Left forelimb (tissue), 1 donor: ENCODE data around the gene EYA2.
"Not testable (repeated sequence)": the region's sequence is repeated elsewhere in the genome, so short reads cannot be mapped to it uniquely, and the experiment has no call there.

ENCODE experiments used
- DNase-seq: peaks from one replicate; pipeline ENCODE4 v3.0.0-alpha.2; 2018; ENCODE audit warnings: low spot score

Gene EYA2

GRCh38 chr20:46932439-46932838 is 37.8 kb downstream of the EYA2 start:
- DNase-seq = not testable (repeated sequence)

GRCh38 chr20:46933150-46933549 is 38.5 kb downstream of the EYA2 start:
- DNase-seq = no peak

- DNase-seq = no peak
Observed at GRCh38 chr20:46934746-46935287, 40.2 kb downstream of the EYA2 start.

DNA sequence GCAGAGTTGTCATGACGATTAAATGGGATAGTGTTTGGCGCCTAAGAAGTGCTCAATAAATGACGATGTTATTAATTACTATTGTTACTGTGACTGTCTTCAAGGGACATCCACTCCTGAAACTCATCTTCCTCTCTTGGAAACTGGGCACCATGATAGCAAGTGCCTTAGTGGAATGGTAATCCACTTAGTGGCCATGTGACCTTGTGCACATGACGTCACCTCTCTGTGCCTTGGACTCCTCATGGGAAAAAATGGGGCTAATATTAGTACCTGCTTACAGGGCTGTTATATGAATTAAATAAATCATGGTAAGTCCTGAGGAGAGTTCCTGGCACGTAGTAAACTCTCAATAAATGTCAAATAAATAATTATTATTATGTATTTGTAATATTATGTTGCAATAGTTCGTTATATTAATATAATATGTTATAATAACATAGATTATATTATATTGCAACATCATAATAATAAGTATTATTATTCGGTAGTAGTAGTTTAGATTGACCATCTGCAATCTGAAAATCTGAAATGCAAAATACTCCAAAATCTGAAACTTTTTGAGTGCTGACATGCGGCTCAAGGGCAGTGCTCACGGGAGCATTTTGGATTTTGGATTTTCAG is 40.9 kb downstream of the EYA2 start:
- no peak for DNase-seq

GRCh38 chr20:46936415-46937156 is 41.9 kb downstream of the EYA2 start:
- DNase-seq = no peak

DNA sequence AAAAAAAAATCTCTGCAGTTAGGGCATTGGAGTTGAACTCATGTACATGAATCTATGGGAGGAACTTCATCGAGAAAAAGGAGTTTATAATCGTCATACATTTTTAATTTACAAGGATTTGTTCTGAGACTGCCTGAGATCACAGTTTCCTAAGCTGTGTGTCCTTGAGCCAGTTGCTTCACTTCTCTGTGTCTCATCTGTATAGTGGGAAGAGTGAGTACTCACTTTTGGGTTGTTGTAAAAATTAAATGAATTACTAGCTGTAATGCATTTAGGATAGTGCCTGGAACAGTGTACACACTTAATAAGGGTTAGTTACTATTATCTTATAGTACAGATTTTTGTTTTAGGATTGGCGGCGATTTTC is 42.5 kb downstream of the EYA2 start:
- DNase-seq = no peak

GRCh38 chr20:46937533-46938226 is 43.0 kb downstream of the EYA2 start:
- no peak for DNase-seq

GRCh38 chr20:46938434-46938833 is 43.8 kb downstream of the EYA2 start:
- DNase-seq = no peak

- no peak for DNase-seq
Observed at GRCh38 chr20:46939031-46939965, 44.7 kb downstream of the EYA2 start.

GRCh38 chr20:46940616-46941015 is 46.0 kb downstream of the EYA2 start:
- DNase-seq = no peak

DNA sequence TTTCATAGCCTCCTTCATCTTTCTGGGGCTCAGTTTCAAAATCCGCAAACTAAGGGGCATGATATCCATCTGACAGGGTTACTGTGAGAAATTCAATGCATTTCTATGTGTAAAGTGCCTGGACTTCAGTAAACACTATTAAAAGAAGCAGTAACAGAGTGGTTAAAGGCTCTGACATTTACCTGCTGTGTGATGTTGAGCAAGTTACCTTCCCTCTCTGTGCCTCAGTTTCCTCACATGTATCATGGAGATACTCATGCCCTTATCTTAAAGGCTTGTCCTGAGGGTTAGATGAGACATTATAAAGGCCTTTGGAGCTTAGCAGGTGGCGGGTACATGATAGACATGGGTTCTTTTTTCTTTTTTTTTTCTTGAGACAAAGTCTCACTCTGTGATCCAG is 46.8 kb downstream of the EYA2 start:
- no peak for DNase-seq

DNA sequence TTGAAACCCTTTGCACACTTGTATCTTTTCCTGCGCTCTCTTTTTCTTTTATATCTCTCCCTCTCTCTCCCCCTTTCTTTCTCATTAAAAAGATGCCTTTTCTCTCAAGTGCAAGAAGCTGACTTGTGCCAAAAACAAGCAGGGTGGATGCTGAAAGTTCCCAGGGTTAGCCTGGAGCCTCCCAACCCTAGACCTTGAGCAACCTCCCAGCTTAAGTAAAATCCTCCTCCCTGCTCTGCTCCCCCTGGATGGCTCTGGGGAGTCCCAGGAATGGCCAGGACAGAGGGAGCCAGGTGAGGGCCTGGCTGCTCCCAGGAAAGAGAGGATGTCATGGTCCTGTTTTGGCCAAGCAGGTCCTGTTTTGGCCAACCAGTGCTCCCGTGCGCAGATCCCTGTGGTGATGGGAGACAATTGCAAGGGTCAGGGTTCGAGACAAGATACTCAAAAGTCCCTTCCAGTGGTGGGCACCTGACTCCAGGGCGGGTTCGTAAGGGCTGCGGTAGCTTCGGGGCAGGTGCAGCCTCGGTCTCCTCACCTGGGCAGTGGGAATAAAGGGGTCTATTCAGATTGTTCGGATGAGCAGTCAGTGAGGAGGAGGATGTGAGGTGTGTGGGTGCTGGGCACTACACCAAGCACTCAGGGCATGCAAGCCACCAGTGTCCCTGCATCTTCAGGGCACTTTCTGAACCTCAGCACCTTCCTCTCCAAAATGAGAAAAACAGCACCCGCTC is 49.4 kb downstream of the EYA2 start:
- peak; percentile 17 for DNase-seq

GRCh38 chr20:46945465-46945864 is 50.8 kb downstream of the EYA2 start:
- peak; percentile 48 for DNase-seq

GRCh38 chr20:46946181-46946624 is 51.6 kb downstream of the EYA2 start:
- DNase-seq = no peak

GRCh38 chr20:46946796-46947195 is 52.2 kb downstream of the EYA2 start:
- no peak for DNase-seq

DNA sequence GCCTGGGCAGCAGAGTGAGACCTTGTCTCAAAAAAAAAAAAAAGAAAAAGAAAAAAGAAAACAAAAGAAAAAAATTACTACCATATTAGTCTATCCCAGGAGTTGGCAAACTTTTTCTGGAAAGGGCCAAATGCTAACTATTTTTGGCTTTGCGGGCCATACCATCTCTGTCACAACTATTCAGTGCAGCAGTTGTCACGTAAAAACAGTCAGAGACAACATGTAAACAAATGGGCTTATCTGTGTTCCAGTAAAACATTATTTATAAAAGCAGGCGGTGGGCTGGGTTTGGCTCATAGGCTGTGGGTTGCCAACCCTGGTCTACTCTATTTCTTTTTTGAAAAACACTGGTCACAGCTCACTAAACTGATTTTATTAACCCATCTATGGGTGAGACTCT is 53.4 kb downstream of the EYA2 start:
- DNase-seq = no peak

DNA sequence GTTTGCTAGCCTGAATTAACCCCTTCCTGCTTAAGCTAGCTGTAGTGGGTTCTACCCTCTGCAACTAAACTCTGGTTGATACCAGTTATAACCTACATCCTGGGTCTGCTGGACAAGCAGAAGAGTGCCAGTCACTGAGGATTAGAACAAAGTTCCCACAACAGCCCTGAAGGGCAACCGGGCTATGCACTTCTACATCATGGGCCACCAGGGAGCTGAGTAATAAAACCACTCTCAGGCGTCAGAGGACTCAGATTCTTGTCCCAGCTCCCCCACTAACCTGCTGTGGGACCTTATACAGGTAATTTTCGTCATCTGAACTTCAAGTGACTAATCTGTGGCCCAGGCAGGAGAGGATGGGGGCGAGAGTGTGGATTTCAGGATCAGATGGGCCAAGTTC is 56.8 kb downstream of the EYA2 start:
- DNase-seq = no peak

DNA sequence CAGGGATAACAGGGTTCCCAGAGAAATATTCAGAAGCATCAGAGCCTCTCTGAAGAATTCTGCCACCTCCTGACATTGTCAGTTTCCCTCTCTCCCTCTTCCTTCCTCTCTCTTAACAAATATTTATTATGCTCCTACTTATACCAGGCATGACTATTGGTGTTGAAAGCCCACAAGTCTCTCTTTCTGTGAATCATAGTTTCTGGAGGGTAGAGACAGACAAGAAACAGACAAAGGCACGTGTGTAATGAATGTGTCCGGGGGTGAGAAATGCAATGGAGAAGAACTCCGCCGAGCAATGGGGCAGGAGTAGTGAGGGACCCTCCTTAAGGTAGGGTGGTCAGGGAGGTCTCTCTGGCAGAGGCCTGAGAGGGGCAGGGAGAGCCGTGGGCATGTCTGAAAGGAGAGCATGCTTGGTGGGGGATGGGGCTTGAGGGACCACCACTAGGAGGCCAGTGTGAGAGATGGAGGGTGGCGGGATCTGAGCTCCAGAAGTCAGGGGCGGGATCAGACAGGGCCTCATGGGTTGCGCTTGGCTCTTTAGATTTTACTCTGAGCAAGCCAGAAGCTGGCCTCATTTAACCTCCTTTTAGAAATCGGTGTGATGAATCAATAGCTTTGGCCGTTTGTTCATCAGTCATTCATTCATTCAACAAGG is 57.3 kb downstream of the EYA2 start:
- DNase-seq = no peak

DNA sequence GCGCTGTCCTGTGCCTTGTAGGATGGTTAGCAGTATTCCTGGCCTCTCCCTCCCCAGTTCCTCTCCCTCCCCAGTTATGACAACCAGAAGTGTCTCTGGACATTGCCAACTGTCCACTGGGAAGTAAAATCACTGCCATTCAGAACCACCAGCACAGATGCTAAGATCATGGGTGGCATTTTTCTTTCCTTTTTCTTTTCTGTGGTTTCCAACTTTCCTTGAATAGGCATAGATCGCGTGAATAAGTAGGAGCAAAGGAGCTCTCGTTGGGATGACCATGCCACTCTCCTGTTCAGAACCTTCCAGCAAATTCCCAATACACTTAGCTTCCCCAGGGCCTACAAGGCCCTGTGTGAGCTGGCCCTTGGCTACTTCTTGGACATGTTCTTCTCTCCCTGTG is 59.0 kb downstream of the EYA2 start:
- DNase-seq = no peak

- DNase-seq = no peak
Observed at GRCh38 chr20:46954490-46955038, 59.9 kb downstream of the EYA2 start.
